HG03280 (cell line): ENCODE data around the gene IKZF3.
"Not testable (repeated sequence)": the region's sequence is repeated elsewhere in the genome, so short reads cannot be mapped to it uniquely, and the experiment has no call there.

Source experiments
- ATAC-seq: cut with Tn5 transposase; IDR thresholded peaks from one replicate; pipeline ENCODE4 v1.9.1; 2021; ENCODE audit warnings: mild to moderate bottlenecking, moderate library complexity; ENCODE audit not compliant: unreplicated experiment

The IKZF3 gene

GRCh38 chr17:39757176-39757662, 106.9 kb downstream of the IKZF3 start:
- no peak for ATAC-seq

DNA sequence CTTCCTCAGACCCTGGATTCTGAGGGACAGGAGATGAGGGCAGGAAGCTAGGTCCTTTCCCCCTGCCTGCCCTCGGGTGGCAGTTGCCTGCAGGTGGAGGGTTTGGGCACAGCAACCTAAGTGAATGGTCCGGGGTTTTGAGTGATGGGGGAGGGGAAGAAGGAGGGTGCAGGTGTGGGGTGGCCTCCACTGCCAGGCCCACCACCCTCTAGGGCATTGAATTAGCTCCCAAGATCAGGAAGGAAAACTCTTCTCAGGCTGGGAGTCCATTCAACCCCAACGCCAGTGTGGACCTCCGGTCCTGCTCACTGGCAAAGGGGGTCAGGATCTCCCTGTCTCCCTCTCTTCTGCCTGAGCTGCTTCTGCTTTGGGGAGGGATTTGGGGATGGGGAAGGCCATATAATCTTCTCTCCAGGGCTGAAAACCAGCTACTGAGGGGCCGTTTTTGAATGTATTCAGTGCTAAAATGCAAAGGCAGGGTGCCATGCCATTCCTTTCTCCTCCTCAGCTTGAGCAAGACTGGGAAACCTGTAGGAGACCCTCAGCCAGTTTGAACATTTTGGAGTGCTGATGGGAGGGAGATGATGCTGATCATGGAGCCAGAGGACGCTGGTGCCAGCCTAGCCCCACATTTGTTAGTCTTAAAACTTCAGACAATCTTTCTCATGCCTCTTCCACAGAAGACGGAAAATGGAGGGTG, 107.6 kb downstream of the IKZF3 start:
- ATAC-seq: no peak

DNA sequence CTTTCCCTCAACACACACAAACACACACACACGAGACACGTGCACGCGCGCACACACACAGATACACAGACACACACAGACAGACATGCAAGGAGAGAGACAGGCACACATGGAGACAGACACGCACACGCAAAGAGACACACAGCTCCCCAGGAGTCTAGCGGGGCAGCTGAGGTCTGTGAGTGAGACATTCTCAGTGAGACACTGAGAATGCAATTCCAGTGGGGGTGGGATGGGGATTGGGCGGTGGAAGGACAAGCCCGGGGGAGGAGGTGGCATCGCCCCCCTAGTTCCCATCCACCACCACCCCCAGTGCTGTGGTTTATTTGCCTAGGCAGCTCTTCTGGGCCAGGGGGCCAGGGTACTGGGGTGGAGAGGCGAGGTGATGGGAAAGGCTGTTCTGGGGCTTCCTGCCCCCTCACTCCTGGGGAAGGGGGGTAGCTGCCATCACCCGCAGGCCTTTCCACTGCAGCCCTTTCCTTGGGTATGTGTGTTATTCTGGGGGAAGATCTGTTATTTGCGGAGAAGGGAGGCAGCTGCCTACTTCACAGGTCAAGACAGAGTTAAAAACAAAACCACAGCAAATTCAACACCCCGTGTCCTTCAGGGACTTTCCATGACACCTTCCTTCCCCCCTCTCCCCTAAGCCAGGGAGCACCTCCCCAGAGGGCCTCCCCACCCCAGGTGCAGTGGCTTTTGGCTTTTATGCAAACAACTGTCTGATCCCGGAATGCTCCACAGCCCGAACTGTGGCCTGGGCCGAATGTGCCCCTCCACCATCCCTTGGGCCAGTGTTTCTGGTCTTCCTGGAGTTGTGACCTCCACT, 108.3 kb downstream of the IKZF3 start:
- no peak for ATAC-seq

- ATAC-seq: no peak
Observed at GRCh38 chr17:39754958-39755553, 109.1 kb downstream of the IKZF3 start.

DNA sequence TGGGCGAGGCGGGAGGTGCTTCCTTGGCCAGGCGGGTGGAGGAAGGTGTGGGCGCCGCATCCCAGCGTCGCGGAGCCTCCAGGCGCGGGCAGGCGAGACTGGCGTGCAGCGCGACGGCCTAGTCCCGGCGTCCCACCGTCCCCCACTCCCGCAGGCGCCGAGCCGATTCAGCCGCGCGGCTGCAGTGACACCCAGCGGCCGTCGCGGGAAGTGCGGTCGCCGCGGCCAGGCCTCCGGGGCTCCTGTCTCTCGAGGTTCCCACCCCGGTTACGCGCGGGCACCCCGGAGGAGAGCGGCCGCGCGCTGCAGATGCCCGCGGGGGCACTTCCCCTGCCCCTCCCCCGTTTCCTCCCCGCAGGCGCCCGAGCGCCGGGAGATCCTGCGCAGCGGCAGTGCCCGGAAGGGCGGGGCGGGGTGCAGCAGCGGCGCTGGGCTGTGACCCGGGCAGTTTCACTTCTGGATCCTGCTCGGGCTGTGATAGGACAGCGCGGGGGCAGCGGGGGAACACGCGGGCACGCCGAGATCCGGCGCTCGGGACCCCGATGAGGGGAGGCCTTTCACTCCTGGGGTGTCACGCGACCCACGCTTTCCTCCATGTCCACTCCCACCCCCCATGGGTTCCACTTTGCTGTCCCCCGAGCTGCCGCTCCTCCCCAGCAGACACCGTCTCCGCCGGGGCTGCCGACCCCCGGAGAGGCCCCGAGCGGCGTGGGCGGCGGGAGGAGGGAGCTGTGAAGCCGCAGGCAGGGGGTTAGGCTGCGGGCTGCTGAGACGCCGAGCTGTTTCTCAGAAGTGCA, 109.8 kb downstream of the IKZF3 start:
- peak; percentile 62 for ATAC-seq

DNA sequence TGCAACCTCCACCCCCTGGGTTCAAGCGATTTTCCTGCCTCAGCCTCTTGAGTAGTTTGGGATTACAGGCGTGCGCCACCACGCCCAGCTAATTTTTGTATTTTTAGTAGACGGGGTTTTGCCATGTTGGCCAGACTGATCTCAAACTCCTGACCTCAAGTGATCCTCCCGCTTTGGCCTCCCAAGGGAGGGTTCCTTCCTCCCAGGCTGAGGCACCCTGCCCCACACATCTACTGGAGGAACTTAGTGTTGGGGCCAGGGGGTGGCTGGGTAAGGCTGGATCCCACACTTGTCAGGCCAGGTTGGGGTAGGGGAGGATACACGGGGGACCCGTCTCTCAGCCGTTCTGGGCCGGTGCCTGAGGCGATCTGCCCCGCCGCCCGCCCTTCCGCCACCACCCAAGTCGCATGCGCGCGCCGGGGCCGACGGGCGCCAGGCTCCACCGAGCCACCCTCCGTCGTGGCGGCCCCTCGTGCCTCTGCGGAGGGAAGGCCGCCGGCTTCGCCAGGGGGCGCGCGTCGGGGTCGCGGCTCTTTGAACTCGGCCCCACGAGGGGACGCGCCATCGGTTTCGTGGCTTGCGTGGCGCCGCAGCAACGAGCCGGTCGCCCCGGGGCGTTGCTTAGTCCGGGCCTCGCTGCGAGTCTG, 110.5 kb downstream of the IKZF3 start:
- peak; percentile 27 for ATAC-seq

DNA sequence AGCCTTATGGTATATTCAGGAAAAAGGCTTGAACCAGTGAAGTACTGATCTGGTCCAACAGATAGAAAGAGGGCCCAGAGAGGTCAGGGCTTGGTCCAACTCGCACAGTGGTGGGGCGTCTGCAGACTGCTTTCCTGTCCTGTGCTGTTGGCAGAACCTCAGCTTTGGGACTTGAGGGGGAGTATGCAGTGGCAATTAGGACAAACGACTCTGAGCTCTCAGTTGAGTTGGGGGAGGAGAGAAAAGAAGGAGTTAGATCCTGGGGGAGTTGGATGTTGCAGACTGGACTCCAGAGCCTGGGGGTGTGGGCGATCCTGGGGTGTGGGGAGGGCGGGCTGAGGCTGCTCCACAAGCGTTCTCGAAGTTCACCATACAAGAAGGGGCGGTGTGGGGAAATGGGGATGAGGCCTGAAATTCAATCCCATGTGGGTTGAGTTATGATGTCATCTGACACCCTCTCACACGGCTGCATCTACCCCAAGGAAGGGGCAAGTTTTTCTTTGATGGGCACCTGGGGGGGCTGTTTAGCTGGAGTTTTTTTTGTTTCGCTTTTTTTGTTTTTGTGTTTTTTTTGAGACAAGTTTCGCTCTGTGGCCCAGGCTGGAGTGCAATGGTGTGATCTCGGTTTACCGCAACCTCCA, 111.8 kb downstream of the IKZF3 start:
- no peak for ATAC-seq

GRCh38 chr17:39751637-39752036, 112.5 kb downstream of the IKZF3 start:
- no peak for ATAC-seq

- no peak for ATAC-seq
Observed at GRCh38 chr17:39751016-39751543, 113.0 kb downstream of the IKZF3 start.

DNA sequence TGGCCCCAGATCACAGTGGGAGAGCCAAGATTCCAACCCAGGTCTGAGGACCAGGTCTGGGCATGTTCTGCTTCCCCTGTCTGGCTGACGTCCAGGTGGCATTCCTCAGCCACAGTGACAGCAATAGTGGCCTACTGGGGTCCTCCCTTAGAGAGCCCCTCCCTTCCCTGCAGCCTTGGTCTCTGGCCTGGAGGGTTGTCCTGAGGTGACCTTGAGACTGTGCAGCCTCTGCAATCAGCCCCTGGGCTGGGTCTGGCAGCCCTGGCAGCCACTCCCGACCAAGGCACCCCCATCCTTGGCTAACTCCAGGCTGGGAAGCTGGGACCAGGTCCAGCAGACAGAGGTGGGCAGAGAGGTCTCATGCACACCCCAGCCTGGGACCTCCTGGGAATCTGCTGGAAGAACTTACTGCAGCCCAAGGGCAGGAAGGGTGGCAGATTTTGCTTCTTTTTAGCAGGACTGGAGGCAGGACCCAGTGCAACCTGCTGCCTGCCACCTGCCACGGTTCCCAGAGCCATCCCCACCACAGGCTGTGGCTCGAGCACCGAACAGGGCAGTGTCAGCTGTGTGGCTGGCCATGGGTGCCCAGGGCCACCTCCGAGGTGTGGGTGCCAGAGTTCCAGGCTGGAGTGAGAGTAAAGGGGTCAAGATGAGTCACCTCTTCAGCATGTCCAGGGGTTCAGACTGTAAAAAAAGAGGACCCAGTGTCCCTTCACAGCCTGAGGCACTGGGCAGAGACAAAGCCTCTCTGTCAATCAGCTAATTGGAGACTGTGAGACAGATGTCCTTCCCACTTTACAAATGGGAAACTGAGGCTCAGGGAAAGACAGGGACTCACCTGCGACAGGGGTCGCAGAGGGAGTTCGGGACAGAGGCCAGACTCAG, 113.7 kb downstream of the IKZF3 start:
- ATAC-seq: no peak

DNA sequence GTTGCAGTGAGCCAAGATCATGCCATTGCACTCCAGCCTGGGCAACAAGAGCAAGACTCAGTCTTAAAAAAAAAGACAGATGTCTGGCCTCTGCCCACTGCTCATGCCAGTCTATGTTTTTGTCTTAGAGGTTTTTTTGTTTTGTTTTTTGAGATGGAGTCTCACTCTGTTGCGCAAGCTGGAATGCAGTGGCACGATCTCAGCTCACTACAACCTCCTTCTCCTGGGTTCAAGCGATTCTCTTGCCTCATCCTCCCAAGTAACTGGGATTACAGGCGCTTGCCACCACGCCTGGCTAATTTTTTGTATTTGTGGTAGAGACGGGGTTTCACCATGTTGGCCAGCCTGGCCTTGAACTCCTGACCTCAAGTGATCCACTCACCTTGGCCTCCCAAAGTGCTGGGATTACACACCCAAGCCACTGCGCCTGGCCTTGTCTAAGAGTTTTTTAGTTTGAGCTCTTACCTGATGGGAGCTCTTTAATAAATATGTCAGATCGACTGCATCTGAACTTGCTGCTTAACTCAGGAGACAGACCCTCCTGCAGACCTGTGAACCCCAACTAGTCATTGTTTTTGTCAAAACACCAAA, 115.6 kb downstream of the IKZF3 start:
- not testable (repeated sequence) for ATAC-seq

DNA sequence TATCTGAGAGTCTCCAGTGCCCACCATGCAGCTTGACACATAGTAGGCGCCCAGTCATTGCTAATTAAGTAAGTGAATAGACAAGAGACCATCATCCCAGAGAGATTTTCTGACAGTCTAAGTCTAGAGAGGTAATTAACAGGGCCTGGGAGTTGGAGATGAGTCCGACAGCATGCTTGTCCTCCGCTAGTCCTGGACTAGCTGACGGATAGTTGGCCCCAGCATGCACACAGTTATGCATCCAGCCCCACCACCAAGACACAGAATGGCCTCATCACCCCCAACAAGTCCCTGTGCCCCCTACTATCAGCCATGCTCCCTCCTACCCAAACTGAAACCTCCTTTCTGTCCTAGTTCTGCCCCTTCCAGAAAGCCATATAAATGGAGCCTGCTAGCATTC, 116.4 kb downstream of the IKZF3 start:
- ATAC-seq: no peak

GRCh38 chr17:39746145-39746461, 118.0 kb downstream of the IKZF3 start:
- ATAC-seq: no peak

GRCh38 chr17:39745335-39746144, 118.6 kb downstream of the IKZF3 start:
- no peak for ATAC-seq

- no peak for ATAC-seq
Observed at GRCh38 chr17:39744836-39745215, 119.3 kb downstream of the IKZF3 start.

- ATAC-seq: no peak
Observed at GRCh38 chr17:39744075-39744835, 119.9 kb downstream of the IKZF3 start.

DNA sequence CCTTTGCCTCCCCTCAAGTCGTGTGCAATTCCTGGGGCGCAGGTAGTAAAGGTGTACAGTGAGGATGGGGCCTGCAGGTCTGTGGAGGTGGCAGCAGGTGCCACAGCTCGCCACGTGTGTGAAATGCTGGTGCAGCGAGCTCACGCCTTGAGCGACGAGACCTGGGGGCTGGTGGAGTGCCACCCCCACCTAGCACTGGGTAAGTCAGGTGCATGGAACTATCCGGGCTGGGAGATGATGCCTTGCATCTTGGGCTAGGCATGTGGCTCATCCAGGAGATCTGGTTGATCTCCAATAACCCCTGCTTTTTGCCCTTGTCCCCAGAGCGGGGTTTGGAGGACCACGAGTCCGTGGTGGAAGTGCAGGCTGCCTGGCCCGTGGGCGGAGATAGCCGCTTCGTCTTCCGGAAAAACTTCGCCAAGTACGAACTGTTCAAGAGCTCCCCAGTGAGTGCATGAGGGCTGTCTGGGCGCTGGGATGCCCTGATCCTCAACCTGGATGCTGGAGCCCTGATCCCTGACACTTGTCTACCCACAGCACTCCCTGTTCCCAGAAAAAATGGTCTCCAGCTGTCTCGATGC, 121.2 kb downstream of the IKZF3 start:
- ATAC-seq: no peak
